ENCODE data around the gene ANO7.

The ANO7 gene

DNA sequence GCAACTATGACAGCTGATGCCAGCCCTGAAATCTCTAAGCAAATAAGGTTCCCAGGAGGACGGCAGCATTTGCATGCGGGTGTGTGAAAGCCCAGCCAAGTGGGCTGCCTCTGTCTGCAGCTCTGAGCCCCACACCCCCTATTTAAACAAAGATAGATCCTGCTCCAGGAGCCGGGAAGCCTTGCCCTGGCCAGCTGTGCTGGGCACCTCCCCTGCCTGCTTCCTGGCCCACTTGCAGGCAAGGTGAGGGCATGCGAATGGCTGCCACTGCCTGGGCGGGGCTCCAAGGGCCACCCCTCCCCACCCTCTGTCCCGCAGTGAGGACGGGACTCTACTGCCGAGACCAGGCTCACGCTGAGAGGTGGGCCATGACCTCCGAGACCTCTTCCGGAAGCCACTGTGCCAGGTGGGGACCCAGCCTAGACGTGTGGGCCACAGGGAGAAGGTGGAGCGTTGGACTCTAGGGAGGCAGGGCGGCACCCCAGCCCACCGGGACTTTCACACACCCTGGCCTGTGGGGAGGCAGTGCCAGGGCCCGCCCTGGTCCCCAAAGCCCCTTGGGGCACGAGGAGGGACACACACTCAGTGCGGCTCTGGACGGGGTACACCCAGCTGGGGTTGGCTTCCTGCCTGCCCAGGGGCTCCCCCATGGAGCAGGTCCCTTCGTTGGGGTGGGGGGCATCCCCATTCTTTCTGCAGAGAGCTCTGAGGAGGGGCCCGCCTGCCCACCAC, at the start of gene ANO7:
Gene ANO7 (plus strand): TSS at position 317 of the 732 bp plus-strand sequence. CDS start 1,387 bp downstream, outside the sequence.
- no peak for DNase-seq

DNA sequence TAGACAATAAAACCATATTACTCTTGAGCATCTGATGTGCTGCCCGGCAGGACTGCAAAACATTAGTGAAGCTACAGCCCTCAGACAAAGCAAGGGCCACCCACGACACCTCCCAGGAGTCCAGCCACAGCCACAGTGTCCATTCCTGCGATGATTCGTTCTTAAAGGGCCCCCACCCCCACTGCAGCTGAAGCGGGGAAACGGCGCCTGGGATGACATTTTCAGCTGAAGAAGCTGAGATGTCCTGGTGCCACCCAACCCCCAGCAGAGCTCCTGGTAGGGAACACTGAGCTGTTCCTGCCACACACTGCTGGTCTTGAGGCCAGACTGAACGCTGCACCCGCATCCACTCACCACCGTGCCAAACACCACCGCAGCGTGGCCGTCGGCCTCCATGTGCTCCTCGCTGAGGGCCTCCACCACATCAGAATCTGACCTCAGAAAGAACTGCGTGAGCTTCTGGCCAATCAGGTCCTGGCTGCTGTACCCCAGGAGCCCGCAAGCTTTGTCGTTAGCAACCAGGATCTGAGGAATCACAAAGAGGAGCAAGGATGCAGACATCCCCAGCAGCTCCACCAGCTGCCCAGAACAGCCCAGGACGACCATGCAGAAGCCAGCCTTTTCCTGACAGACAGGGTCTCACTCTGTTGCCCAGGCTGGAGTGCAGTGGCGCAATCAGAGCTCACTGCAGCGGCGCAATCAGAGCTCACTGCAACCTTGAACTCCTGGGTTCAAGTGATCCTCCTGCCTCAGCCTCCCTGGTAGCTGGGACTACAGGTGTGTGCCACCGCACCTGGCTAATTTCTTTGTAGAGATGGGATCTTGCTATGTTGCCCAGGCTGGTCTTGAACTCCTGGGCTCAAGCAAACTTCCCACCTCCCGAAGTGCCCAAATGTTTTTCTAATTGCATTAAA, 48.7 kb upstream of the ANO7 start:
- no peak for DNase-seq

- no peak for DNase-seq
Observed at GRCh38 chr2:241140445-241140840, 48.0 kb upstream of the ANO7 start.

DNA sequence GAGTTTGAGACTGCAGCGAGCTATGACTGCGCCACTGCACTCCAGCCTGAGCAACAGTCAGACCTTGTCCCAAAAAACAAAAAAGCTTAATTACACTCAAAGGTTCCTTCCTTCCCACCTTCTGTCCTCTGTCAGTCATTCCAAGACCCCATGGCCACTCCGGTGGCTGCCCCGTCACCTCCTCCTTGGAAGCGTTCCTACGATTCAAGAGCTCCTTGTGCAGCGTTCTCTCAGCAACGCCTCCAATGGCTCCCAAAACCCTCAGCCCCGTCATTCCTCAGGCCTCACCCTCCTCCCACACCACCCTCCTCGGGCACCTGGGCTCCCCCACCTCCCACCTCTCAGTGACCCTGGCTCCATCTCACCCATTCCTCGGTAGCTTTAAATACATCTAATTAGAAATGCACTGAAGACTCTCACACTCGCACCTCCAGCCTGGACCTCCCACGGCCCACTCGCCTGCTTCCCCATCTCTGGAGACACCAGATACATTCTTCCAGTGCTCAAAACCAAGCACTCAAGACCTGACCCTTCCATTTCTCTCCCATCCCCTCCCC, 47.2 kb upstream of the ANO7 start:
- DNase-seq = no peak

DNA sequence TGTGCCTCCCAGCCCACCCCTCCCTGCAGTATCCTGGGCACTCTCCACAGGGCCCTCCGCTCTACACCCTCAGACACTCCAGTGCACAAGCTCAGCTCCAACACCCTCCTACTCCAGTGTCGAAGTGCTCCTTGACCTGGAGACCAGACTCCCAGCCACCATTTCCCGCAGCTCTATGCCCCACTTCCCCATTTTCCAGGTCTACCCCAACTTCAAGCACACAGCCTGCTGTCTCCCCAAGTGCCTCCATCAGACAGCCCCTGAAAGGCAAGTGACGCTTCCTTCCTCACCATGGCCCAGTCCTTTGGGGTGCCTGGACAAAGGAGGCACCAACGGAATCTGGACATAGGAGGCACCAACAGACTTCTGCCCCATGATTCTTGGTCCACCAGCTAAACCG, 46.4 kb upstream of the ANO7 start:
- DNase-seq = no peak

DNA sequence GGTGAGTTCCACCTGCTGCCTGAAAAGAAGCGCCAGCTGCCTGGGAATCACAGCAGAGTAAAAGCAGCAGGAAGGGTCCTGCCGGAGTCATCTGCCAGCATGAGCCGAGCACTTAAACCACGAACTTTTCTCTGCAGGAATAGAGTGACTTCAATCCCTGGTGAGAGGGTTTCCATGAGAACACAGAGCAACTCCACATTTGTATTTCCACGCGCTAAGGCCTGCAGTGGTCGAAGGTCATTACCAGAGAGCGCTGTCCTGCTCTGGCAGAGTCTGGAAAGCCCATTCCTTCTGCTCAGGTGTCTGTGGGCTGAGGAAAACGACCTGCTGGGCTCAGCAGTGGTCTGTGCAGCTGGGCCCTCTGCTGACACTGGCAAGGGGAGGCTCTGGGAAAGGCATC, 45.9 kb upstream of the ANO7 start:
- DNase-seq = no peak

GRCh38 chr2:241146286-241146685, 42.2 kb upstream of the ANO7 start:
- DNase-seq = no peak

GRCh38 chr2:241147336-241147735, 41.1 kb upstream of the ANO7 start:
- no peak for DNase-seq

DNA sequence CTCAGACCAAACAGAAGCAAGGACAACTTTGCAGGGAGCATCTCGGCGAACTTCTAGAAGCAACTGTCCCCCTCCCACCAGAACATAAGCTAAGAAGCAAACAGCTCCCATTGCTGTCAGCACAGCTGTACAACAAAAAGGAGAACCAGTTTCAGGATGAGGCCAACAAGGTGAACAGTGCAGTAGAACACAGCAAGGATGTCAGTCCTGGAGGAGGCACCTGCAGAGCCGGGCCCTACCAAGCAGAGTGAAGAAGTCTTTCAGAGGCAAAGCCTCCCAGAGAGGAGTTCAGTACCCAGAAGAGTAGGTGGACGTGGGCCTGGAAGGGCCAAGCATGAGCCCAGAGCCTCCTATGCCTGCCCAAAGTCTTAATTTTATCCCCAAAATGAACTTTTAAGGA, 40.2 kb upstream of the ANO7 start:
- no peak for DNase-seq

- DNase-seq = peak; percentile 90
Observed at GRCh38 chr2:241148891-241149674, 39.4 kb upstream of the ANO7 start, which contains the start of gene PASK. Gene PASK, minus strand, starts transcription at chr2:241149472. Its CDS starts 6,440 bp downstream, at chr2:241143032.

DNA sequence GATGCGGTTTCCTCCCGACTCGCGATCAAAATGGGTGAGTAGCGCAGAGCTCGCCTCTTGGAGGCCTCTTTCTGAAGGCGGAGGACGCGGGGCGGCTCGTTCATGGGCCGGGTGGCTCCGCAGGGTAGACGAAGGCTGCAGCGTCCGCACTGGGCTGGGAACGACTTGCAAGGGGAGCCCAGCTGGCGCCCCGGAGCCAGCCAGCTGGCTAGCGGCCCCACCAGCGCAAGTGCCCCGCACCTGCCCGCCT, 38.9 kb upstream of the ANO7 start:
- no peak for DNase-seq

DNA sequence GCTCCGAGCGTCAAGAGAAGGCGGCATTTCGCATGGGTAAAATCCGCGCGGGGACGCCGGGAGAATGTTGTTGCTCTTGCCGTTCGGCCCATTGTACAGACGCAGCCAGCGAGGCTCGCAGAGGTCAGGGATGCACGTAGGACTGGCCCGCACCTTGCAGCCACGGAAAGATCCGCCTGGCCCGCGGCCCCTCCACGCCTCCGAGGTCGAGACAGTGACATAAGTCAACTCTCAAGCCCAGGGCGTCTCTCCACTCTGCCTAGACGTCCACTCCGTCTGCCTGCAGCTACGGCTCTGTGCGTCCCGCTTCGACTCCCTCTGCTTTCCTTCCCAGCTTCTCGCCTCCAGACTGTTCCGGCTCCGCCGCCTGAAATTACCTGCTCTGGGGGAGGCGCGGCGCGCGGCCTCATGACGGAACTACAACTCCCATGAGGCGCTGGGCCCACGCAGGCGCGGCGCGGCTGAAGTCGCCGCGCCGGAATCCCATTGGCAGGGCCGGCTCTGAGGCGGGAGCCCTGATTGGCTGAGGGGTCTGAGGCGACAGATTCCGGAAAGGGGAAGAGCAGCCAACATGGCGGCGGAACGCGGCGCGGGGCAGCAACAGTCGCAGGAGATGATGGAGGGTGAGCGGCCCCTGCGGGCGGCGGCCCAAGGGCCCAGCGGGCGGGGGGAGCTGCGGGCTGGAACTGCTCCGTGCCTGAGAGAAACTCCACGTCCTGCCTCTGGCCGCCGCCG, 38.4 kb upstream of the ANO7 start, which contains the start of gene PPP1R7:
Gene PPP1R7 (plus strand): TSS at position 543 of the 735 bp plus-strand sequence. CDS start 29 bp downstream, at position 572.
- peak; percentile 74 for DNase-seq

DNA sequence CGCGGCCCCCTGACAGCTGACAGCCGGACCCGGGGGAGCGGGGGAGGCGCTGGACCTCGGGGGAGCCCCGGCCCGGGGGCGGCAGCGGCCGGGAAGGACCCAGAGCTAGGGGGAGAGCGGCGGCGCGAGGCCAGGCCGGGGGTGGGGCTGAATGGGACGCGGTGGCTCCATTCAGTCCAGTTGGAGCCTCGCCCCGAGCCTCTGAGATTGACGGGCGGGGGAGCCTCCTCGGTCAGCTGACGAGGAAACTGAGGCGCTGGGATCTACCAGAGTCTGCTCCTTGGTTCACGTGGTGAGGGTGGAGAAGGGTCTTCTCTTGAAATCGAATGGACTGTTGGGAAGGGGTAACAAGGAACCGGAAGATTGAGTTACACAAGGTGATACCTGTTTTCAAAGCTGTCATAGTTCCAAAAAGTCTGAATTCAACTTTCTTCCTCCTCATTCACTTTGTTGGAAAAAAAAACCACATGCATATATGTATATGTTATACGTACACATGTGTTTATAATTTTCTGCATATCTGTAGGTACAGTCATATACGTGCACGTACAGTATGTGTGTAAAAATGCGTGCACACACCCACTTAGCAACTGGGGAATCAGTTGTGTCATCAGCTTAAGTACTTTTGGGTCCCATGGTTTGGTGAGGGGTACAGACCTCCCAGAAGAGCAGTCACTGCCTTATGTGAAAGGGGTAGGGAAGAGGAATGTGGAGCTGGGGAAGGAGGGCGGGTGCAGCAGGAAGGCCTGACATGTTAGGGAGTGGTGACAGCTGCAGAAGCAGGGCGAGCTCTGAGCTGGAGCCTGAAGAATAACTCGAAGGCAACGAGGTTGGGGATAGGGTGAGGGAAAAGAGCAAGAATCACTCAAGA, 37.6 kb upstream of the ANO7 start:
- DNase-seq = no peak

DNA sequence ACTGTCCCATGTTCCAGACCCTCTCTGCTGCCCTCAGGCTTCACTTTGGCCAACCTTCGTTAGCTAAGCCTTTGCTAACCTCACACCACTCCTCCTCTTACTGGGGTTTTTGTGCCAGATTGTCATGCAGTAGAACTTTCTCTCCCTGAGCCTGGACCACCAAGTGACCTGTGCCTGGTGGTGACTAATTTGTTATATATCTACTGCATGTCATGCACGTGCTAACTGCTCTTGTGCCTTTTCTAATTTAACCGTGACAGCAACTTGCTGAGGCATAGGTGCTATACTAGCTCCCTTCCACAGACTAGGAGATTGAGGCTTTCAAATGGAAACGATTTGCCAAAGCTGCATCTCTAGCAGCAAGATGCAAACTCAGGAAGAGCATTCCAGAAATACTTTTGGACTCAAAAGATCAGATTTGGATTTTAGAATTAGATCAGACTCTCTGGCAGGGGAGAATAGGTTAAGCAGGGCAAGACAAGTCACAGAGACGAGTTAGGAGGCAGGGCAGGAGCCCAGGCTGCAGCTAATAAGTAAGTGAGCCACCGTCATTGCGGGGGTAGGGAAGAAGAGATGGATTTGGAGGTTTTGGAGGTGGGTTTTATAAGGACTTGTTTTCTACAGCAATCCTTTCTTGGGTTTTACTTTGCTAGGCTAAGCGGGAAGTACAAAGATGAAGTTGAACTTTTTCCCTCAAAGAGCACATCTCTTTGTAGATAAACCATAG, 36.4 kb upstream of the ANO7 start:
- DNase-seq = no peak

DNA sequence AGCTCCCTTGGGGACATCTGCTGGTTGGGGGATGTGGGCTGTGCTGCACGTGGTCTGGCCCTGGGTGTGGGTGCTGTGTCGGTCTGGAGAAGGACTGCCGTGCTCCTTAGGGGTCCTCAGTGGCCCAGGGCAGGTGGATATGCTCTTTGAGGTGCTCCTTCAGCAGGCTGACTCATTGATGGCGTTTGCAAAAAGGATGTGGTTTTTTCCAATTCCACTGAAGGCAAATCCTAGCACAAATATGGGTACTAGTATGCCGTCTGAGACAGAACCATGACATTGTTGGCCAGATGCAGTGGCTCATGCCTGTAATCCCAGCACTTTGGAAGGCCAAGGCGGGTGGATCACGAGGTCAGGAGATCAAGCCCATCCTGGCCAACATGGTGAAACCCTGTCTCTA, 34.9 kb upstream of the ANO7 start:
- DNase-seq = no peak

DNA sequence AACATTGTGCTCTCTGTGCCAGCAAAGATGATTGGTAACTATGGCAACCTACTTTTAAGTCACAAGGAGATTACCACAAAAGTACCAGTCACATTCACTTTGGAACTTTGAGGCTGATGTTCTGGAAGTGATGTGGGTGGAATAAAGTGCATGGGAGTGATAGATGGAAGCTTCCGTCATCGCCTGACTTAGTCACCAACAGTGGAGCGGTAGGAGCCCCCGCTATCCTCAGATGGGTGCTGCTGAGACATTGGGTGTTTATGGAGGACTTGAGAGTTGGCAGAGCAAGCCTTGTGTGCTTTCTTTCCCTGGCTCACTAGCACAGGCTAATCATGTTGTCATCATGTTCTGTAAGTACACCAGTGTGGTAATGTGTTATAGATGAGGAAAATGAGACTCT, 33.6 kb upstream of the ANO7 start:
- DNase-seq = no peak

- DNase-seq = no peak
Observed at GRCh38 chr2:241155936-241156335, 32.5 kb upstream of the ANO7 start.

DNA sequence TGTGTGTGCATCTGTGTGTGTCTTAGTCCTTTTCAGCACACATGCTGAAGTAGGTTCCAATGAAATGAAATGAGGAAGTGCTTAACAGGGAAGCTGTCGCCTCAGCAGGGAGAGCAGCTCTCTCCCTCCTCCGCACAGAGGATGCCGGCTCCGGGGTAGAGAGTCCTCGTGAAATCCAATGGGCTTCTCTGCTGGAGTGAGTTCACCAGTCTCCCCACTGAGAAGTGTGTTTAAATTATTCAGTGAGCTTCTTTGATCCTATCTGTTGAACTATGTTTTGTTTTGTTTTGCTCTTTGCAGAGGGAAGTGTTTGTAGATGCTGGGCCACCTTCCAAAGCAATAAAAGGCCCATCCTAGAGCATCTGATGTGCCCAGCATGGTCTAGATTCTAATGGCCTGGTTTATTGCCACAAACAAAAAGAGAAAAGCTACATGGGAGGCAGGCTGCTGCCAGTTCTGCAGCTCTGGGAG, 31.5 kb upstream of the ANO7 start:
- DNase-seq = peak; percentile 54

DNA sequence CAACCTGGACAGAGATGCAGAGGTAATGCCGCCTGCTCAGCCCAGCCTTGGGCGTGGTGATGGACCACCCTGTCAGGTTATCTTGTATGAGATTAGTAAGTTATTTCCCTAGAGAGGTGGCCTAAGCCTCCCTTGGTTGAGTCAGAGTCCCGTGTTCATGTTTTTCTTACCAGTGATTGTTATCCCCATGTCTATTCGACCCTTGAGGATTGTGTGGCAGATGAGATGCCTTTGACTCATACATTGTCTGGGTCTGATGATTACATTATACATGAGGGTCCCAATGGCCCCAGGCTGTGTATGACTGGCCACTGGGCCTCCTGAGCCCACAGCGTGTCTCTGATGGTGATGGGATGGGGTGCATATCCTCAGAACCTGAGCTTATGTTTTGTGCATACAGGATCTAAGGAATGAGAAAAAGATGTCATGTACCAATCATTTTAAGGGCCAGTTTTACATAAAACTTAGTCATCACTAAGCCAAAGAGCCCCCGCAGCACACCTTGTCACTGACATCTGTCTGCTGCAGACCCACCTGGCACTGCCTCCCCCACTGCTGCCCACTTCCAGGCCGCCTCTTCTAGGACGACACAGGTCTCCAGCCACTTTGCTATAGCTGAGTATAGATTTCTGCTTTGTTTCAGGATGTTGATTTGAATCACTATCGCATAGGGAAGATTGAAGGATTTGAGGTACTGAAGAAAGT, 30.5 kb upstream of the ANO7 start:
- DNase-seq = no peak

DNA sequence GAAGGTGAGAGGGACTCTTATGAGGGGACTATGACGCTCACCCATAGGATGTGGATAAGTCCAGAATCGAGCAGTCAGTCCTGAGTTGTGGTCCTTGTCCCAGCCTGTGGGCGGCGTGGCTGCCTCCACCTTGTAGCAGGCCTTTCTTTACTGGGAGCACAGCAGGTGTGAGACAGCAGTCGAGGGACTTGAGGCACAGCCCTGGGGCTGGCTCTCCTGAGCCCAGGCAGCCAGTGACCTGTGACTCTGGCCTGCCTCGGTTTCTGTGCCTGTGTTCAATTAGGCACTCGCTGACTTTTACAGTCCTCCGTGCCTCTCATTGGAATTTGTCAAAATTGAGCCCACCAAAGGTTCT, 30.0 kb upstream of the ANO7 start:
- no peak for DNase-seq
